ENCODE measurements around the gene EED.
A peak's percentile ranks its signal among the peaks of the same experiment; 100 is the strongest.

Gene EED

GRCh38 chr11:86230921-86231434 is 13.6 kb upstream of the EED start:
- H3K36me3 ChIP-seq (ENCODE audit: control insufficient read depth in 1 of 2, insufficient read depth in 2 of 2, low read length in 2 of 2), result no peaks in the 10 kb centered on the region
- no peak overlapping the region for H3K27ac ChIP-seq (ENCODE audit: low read depth, low read length)
- no peak overlapping the region for H3K9ac ChIP-seq (ENCODE audit: low read depth in 1 of 2, low read length in 2 of 2)
- no peaks in the 10 kb centered on the region for H3K9me3 ChIP-seq (ENCODE audit: control insufficient read depth in 1 of 2, low read length in 2 of 2)
- H3K4me1 ChIP-seq (ENCODE audit: control insufficient read depth in 1 of 2, insufficient read depth in 2 of 2, low read length in 2 of 2), result no peaks in the 10 kb centered on the region
- no peak overlapping the region for H3K4me3 ChIP-seq (ENCODE audit: low read depth in 1 of 2, low read length in 2 of 2)
- H3K27me3 ChIP-seq (ENCODE audit: control insufficient read depth in 1 of 2, insufficient read depth in 2 of 2, low read length in 2 of 2), result no peaks in the 10 kb centered on the region

GRCh38 chr11:86232556-86232955 is 12.0 kb upstream of the EED start:
- H3K27me3 ChIP-seq (ENCODE audit: control insufficient read depth in 1 of 2, insufficient read depth in 2 of 2, low read length in 2 of 2), result no peaks in the 10 kb centered on the region
- no peaks in the 10 kb centered on the region for H3K9me3 ChIP-seq (ENCODE audit: control insufficient read depth in 1 of 2, low read length in 2 of 2)
- no peak overlapping the region for H3K4me3 ChIP-seq (ENCODE audit: low read depth in 1 of 2, low read length in 2 of 2)
- H3K9ac ChIP-seq (ENCODE audit: low read depth in 1 of 2, low read length in 2 of 2), result no peak overlapping the region
- no peaks in the 10 kb centered on the region for H3K36me3 ChIP-seq (ENCODE audit: control insufficient read depth in 1 of 2, insufficient read depth in 2 of 2, low read length in 2 of 2)
- no peaks in the 10 kb centered on the region for H3K4me1 ChIP-seq (ENCODE audit: control insufficient read depth in 1 of 2, insufficient read depth in 2 of 2, low read length in 2 of 2)
- H3K27ac ChIP-seq (ENCODE audit: low read depth, low read length), result no peak overlapping the region

- H3K27ac ChIP-seq (ENCODE audit: low read depth, low read length), result no peak overlapping the region
- H3K9me3 ChIP-seq (ENCODE audit: control insufficient read depth in 1 of 2, low read length in 2 of 2), result no peaks in the 10 kb centered on the region
- H3K9ac ChIP-seq (ENCODE audit: low read depth in 1 of 2, low read length in 2 of 2), result no peak overlapping the region
These were observed 9.6 kb upstream of the EED start for GRCh38 chr11:86234831-86235461.

GRCh38 chr11:86237267-86237804 is 7.2 kb upstream of the EED start:
- Histone ChIP-seq H3K4me1 (ENCODE audit: control insufficient read depth in 1 of 2, insufficient read depth in 2 of 2, low read length in 2 of 2) (no peaks in the 10 kb centered on the region), H3K9me3 (ENCODE audit: control insufficient read depth in 1 of 2, low read length in 2 of 2) (no peaks in the 10 kb centered on the region), H3K9ac (ENCODE audit: low read depth in 1 of 2, low read length in 2 of 2) (no peak overlapping the region), H3K27me3 (ENCODE audit: control insufficient read depth in 1 of 2, insufficient read depth in 2 of 2, low read length in 2 of 2) (no peaks in the 10 kb centered on the region), H3K27ac (ENCODE audit: low read depth, low read length) (no peak overlapping the region), H3K36me3 (ENCODE audit: control insufficient read depth in 1 of 2, insufficient read depth in 2 of 2, low read length in 2 of 2) (no peaks in the 10 kb centered on the region), H3K4me3 (ENCODE audit: low read depth in 1 of 2, low read length in 2 of 2) (no peak overlapping the region)

More at GRCh38 chr11:86234831-86235461, 9.6 kb upstream of the EED start:
- H3K27me3 ChIP-seq (ENCODE audit: control insufficient read depth in 1 of 2, insufficient read depth in 2 of 2, low read length in 2 of 2), result no peaks in the 10 kb centered on the region
- H3K36me3 ChIP-seq (ENCODE audit: control insufficient read depth in 1 of 2, insufficient read depth in 2 of 2, low read length in 2 of 2), result no peaks in the 10 kb centered on the region
- H3K4me3 ChIP-seq (ENCODE audit: low read depth in 1 of 2, low read length in 2 of 2), result no peak overlapping the region
- H3K4me1 ChIP-seq (ENCODE audit: control insufficient read depth in 1 of 2, insufficient read depth in 2 of 2, low read length in 2 of 2), result no peaks in the 10 kb centered on the region

GRCh38 chr11:86240164-86240563 is 4.4 kb upstream of the EED start:
- Histone ChIP-seq H3K4me1 (ENCODE audit: control insufficient read depth in 1 of 2, insufficient read depth in 2 of 2, low read length in 2 of 2) (peaks cover 6 to 7% of the 10 kb centered on the region in 2 donors), H3K27ac (ENCODE audit: low read depth, low read length) (no peak overlapping the region), H3K36me3 (ENCODE audit: control insufficient read depth in 1 of 2, insufficient read depth in 2 of 2, low read length in 2 of 2) (no peaks in the 10 kb centered on the region), H3K9ac (ENCODE audit: low read depth in 1 of 2, low read length in 2 of 2) (no peak overlapping the region), H3K9me3 (ENCODE audit: control insufficient read depth in 1 of 2, low read length in 2 of 2) (no peaks in the 10 kb centered on the region), H3K27me3 (ENCODE audit: control insufficient read depth in 1 of 2, insufficient read depth in 2 of 2, low read length in 2 of 2) (no peaks in the 10 kb centered on the region), H3K4me3 (ENCODE audit: low read depth in 1 of 2, low read length in 2 of 2) (no peak overlapping the region)

- Histone ChIP-seq H3K9ac (ENCODE audit: low read depth in 1 of 2, low read length in 2 of 2) (no peak overlapping the region), H3K27me3 (ENCODE audit: control insufficient read depth in 1 of 2, insufficient read depth in 2 of 2, low read length in 2 of 2) (no peaks in the 10 kb centered on the region), H3K27ac (ENCODE audit: low read depth, low read length) (no peak overlapping the region), H3K4me1 (ENCODE audit: control insufficient read depth in 1 of 2, insufficient read depth in 2 of 2, low read length in 2 of 2) (peaks cover 13 to 15% of the 10 kb centered on the region in 2 donors), H3K9me3 (ENCODE audit: control insufficient read depth in 1 of 2, low read length in 2 of 2) (no peaks in the 10 kb centered on the region), H3K4me3 (ENCODE audit: low read depth in 1 of 2, low read length in 2 of 2) (no peak overlapping the region), H3K36me3 (ENCODE audit: control insufficient read depth in 1 of 2, insufficient read depth in 2 of 2, low read length in 2 of 2) (no peaks in the 10 kb centered on the region)
These were observed 2.5 kb upstream of the EED start for GRCh38 chr11:86241956-86242535.

GRCh38 chr11:86243396-86243795 is 1.2 kb upstream of the EED start:
- Histone ChIP-seq H3K36me3 (ENCODE audit: control insufficient read depth in 1 of 2, insufficient read depth in 2 of 2, low read length in 2 of 2) (no peaks in the 10 kb centered on the region), H3K27ac (ENCODE audit: low read depth, low read length) (no peak overlapping the region), H3K4me3 (ENCODE audit: low read depth in 1 of 2, low read length in 2 of 2) (peak overlapping the region in 1 of 2 donors; percentile 94), H3K4me1 (ENCODE audit: control insufficient read depth in 1 of 2, insufficient read depth in 2 of 2, low read length in 2 of 2) (peaks cover 15 to 21% of the 10 kb centered on the region in 2 donors), H3K9ac (ENCODE audit: low read depth in 1 of 2, low read length in 2 of 2) (peak overlapping the region in 1 of 2 donors; percentile 87), H3K27me3 (ENCODE audit: control insufficient read depth in 1 of 2, insufficient read depth in 2 of 2, low read length in 2 of 2) (no peaks in the 10 kb centered on the region), H3K9me3 (ENCODE audit: control insufficient read depth in 1 of 2, low read length in 2 of 2) (no peaks in the 10 kb centered on the region)

GRCh38 chr11:86244063-86244521 is 461 bp upstream of the EED start:
- no peaks in the 10 kb centered on the region for H3K36me3 ChIP-seq (ENCODE audit: control insufficient read depth in 1 of 2, insufficient read depth in 2 of 2, low read length in 2 of 2)
- peak overlapping the region; percentile 94 to 99 for H3K4me3 ChIP-seq (ENCODE audit: low read depth in 1 of 2, low read length in 2 of 2)
- H3K4me1 ChIP-seq (ENCODE audit: control insufficient read depth in 1 of 2, insufficient read depth in 2 of 2, low read length in 2 of 2), result peaks cover 15 to 21% of the 10 kb centered on the region in 2 donors
- H3K9me3 ChIP-seq (ENCODE audit: control insufficient read depth in 1 of 2, low read length in 2 of 2), result no peaks in the 10 kb centered on the region
- H3K27ac ChIP-seq (ENCODE audit: low read depth, low read length), result peak overlapping the region; percentile 97
- peak overlapping the region; percentile 87 to 96 for H3K9ac ChIP-seq (ENCODE audit: low read depth in 1 of 2, low read length in 2 of 2)
- H3K27me3 ChIP-seq (ENCODE audit: control insufficient read depth in 1 of 2, insufficient read depth in 2 of 2, low read length in 2 of 2), result no peaks in the 10 kb centered on the region

GRCh38 chr11:86245369-86246292 is 1.1 kb downstream of the EED start:
- H3K9ac ChIP-seq (ENCODE audit: low read depth in 1 of 2, low read length in 2 of 2), result peak overlapping the region; percentile 87 to 96
- peaks cover 15 to 21% of the 10 kb centered on the region in 2 donors for H3K4me1 ChIP-seq (ENCODE audit: control insufficient read depth in 1 of 2, insufficient read depth in 2 of 2, low read length in 2 of 2)
- H3K36me3 ChIP-seq (ENCODE audit: control insufficient read depth in 1 of 2, insufficient read depth in 2 of 2, low read length in 2 of 2), result no peaks in the 10 kb centered on the region
- no peaks in the 10 kb centered on the region for H3K9me3 ChIP-seq (ENCODE audit: control insufficient read depth in 1 of 2, low read length in 2 of 2)
- H3K27me3 ChIP-seq (ENCODE audit: control insufficient read depth in 1 of 2, insufficient read depth in 2 of 2, low read length in 2 of 2), result no peaks in the 10 kb centered on the region
- peak overlapping the region; percentile 94 to 99 for H3K4me3 ChIP-seq (ENCODE audit: low read depth in 1 of 2, low read length in 2 of 2)
- H3K27ac ChIP-seq (ENCODE audit: low read depth, low read length), result peak overlapping the region; percentile 97
